ENCODE results near the gene VSIG8.
A peak's percentile ranks its signal among the peaks of the same experiment; 100 is the strongest.

Gene VSIG8

DNA sequence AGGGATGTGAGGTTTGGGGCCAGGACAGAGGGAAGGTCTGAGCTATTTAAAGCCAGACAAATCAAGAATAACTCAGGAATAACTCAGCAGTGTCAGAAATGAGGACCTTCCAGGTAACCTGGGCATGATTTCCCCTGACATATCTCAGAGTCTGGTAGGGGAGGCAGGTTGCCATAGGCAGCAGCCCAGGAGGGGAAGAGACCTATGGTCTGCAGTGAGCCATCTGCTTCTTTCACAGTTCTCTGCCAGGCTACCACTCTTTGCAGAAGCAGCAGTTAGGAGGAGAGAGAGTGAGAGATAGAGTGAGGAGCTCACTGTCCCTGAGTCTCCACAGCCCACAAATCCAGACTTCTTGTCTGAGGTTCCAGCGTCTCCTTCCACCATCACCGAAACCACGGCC, 6.3 kb upstream of the VSIG8 start:
- no peak for DNase-seq (ENCODE audit: low read depth)
- TF ChIP-seq, protein P1, sequence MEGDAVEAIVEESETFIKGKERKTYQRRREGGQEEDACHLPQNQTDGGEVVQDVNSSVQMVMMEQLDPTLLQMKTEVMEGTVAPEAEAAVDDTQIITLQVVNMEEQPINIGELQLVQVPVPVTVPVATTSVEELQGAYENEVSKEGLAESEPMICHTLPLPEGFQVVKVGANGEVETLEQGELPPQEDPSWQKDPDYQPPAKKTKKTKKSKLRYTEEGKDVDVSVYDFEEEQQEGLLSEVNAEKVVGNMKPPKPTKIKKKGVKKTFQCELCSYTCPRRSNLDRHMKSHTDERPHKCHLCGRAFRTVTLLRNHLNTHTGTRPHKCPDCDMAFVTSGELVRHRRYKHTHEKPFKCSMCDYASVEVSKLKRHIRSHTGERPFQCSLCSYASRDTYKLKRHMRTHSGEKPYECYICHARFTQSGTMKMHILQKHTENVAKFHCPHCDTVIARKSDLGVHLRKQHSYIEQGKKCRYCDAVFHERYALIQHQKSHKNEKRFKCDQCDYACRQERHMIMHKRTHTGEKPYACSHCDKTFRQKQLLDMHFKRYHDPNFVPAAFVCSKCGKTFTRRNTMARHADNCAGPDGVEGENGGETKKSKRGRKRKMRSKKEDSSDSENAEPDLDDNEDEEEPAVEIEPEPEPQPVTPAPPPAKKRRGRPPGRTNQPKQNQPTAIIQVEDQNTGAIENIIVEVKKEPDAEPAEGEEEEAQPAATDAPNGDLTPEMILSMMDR (IDR thresholded peaks at IDR 0.05; ENCODE audit: insufficient read depth, low read depth, low read length, missing control alignments): no peak
- H3K4me3 ChIP-seq (ENCODE audit: low read length): no peak overlapping the region

DNA sequence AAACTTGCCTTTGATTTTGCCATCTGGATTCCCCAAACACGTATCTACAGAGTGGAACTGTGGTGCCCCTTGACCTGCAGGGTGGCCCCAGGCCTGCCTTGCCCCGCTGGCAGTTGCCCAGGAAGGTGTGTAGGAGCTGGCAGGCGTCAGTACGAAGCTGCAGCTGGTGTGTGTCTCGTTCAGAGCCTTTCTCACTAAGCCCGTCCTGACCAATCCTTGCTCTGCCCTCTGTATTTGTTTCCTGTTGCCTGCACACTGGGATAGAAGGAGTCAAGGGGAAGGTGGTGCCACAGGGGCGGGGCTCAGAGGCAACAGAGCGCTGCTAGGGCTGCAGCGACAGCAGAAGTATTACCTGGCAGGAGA, 5.2 kb upstream of the VSIG8 start:
- TF ChIP-seq, protein P1 (IDR thresholded peaks at IDR 0.05; ENCODE audit: insufficient read depth, low read depth, low read length, missing control alignments): no peak
- peak; percentile 86 for DNase-seq (ENCODE audit: low read depth)
- no peak overlapping the region for H3K4me3 ChIP-seq (ENCODE audit: low read length)

DNA sequence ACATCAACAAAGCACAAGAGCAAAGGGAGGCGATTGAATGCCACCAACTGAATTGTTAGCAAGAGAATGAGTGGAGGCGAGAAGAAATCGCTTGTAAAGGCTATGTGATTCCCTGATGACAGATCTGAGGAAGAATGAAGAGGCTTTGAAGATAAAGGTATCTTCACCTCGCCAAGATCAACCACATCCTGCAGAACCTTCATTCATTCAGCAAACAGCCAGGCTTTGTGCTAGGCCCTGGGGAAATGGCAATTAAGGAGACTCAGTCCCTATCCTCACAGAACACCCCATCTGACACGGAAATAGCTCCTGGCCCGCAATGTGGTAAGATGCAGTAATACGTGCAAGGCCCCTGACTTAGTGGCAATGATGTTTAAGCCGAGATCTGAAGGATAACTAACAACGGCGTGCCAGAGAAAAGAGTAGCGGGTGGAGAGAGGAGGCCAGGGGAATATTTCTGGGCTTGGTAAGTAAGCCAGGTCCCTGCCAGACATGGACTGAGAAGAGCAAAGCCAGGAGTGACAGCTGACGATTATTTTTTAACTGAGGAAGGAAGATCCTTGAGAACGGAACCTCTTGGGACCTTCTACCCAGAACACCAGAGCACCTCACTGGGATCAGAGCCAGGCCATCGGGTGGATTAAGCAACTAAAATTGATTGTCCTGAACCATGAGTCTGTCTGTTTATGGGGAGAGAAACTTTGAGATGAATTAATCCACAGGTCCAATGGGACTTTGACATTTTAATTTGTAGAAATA, 4.6 kb upstream of the VSIG8 start:
- no peak for DNase-seq (ENCODE audit: low read depth)
- TF ChIP-seq, protein P1 (IDR thresholded peaks at IDR 0.05; ENCODE audit: insufficient read depth, low read depth, low read length, missing control alignments): no peak
- H3K4me3 ChIP-seq (ENCODE audit: low read length): no peak overlapping the region

DNA sequence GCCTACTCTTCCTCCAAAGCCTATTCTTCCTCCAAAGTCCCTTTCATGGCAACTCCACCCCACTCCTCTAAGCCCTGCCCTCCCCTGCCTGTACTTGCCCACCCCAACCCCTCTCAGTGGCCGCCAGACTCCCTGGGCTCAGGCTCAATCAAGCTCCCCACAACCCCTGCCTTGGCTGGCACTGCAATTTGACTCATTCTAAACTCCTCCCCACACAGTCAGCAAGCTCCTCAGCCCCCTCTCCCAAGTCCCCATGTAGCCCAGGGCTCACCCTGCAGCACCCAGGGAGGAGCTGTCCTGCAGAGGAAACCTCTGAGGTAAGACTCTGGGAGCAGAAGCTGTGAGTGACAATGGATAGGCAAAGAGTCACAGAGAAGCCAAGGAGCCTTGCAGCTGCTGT, 3.6 kb upstream of the VSIG8 start:
- TF ChIP-seq, protein P1 (IDR thresholded peaks at IDR 0.05; ENCODE audit: insufficient read depth, low read depth, low read length, missing control alignments): no peak
- no peak for DNase-seq (ENCODE audit: low read depth)
- H3K4me3 ChIP-seq (ENCODE audit: low read length): no peak overlapping the region

DNA sequence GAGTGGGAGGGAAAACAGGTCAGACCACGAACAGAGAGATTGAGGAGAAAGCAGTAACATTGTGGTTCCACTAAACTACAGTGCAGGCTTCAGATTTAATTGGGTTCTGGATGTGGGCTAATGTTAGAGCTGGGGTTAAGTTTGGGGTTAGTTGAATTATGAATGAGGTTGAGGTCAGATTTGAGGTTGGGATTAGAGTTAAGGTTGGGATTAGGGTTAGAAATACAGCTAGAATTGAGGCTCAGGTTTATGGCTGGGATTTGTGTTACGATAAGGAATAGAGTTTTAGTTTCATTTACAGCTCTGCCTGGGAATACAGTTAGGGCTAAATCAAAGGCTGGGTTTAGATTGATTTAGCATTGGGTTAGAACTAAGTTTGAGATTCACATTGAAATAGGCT, 1.8 kb upstream of the VSIG8 start:
- DNase-seq (ENCODE audit: low read depth): no peak
- TF ChIP-seq, protein P1 (IDR thresholded peaks at IDR 0.05; ENCODE audit: insufficient read depth, low read depth, low read length, missing control alignments): no peak
- H3K4me3 ChIP-seq (ENCODE audit: low read length): no peak overlapping the region

DNA sequence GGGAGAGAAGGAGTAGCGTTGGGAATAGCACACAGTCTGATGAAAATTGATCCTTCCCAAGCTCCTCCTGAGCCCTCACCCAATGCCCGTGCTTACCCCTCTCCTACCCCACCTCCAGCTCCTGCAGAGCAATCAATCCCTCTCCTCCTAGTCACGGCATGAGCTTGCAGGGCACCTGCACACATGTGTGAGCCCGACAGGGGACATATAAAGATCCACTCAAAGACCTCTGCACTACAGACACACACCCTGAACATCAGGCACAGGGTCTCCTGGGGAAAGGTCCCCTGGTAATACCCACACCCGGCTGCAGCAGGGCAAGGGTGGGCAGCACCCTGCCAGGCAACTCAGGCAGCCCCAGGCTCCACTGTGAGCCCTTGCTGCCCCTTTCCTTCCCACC, 426 bp downstream of the VSIG8 start:
- no peak overlapping the region for H3K4me3 ChIP-seq (ENCODE audit: low read length)
- TF ChIP-seq, protein P1 (IDR thresholded peaks at IDR 0.05; ENCODE audit: insufficient read depth, low read depth, low read length, missing control alignments): no peak
- no peak for DNase-seq (ENCODE audit: low read depth)

DNA sequence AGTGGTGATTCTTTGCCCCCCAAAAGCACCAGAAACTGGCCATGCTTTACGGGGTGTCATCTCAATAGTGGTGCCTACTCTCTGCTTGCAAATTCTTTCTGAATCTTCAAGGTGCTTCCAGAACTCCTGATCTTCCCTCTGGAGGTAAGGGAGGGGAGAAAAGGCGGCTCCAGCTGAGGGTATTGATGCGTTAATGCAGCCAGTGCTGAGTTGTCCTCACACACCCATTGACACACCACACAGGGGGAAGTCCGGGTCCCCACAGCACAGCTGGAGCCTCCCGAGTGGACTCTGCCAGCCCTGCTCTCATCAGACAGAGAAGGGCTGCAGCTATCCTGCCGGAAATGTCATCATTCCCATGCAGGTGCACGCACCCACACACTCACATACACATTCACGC, 1.2 kb downstream of the VSIG8 start:
- DNase-seq (ENCODE audit: low read depth): no peak
- TF ChIP-seq, protein P1 (IDR thresholded peaks at IDR 0.05; ENCODE audit: insufficient read depth, low read depth, low read length, missing control alignments): no peak
- no peak overlapping the region for H3K4me3 ChIP-seq (ENCODE audit: low read length)
